IPS-20b (cell line): ENCODE data around the gene MFAP3L.
A peak's percentile ranks its signal among the peaks of the same experiment; 100 is the strongest.

Source experiments
- H3K27ac ChIP-seq: one replicate; pipeline ENCODE4 v1.5.1; 2013; ENCODE audit warnings: low read length
- H3K27me3 ChIP-seq: 2 replicates; pipeline ENCODE4 v1.6.1; 2013; ENCODE audit warnings: mild to moderate bottlenecking, low read length, inconsistent platforms; ENCODE audit not compliant: insufficient read depth
- H3K36me3 ChIP-seq: 2 replicates; pipeline ENCODE4 v1.6.1; 2013; ENCODE audit warnings: low read depth, mild to moderate bottlenecking, inconsistent platforms, low read length, moderate library complexity; ENCODE audit not compliant: insufficient read depth
- H3K4me1 ChIP-seq: 2 replicates; pipeline ENCODE4 v1.6.1; 2013; ENCODE audit warnings: mild to moderate bottlenecking, control low read depth, inconsistent platforms, low read length, moderate library complexity; ENCODE audit not compliant: insufficient read depth
- H3K4me3 ChIP-seq: 2 replicates; pipeline ENCODE4 v1.5.1; 2013; ENCODE audit warnings: mild to moderate bottlenecking, low read length, inconsistent platforms
- H3K9ac ChIP-seq: 2 replicates; pipeline ENCODE4 v1.6.1; 2013; ENCODE audit warnings: low read depth, mild to moderate bottlenecking, inconsistent platforms, low read length, moderate library complexity
- H3K9me3 ChIP-seq: 2 replicates; pipeline ENCODE4 v1.6.1; 2013; ENCODE audit warnings: mild to moderate bottlenecking, low read depth, low read length, inconsistent platforms; ENCODE audit not compliant: insufficient read depth

Gene MFAP3L

DNA sequence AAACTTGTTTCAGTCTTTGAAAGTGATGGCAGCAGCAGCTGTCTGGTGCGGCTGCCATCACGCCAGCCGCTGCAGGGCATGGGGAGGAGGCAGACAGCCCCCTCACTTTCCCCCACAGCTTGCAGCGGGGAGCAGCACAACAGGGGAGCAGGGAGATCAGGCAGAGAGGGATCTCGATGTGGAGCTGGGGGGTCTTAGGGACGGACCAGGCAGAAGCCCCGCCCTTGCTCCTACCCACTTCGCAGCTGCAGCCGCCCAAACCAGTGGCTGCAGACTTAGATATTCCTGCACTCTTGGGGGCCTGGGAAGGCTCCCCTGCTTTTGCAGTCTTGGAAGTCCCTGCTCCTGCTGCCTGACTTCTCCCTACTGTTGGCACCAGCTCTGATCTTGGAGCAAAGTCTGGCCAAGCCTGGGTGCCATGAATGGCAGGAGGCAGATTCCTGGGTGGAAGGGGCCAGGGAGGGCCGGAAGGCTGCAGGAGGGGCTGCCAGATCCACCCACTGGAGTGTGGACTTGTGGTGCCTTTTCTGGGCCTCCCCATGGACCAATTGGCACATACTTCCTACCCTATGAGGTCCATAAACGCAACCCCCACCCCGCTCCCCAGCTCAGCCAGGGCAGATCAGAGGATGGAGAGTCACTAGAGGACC lies 14.0 kb upstream of the MFAP3L start:
- H3K4me1 ChIP-seq, result no peaks in the 10 kb centered on the region; the same call in 1 of the 2 replicates

DNA sequence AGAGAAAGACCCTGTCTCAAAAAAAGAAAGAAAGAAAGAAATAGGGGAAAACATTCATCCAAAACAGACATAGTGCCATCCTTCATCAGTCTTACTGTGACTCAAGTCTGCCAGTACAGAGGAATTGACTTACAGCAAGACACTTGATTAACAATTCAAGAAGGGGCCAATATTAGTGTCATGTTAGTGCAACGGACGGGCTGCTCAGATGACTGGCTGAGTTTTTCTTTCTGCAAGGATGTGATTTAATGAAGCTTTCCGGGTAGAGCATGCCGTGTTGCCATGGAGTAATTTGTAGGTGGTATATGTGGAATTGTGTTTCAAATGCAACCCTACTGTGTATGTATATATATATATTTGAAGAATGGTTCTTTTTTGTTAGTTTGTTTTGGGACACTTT lies 12.6 kb upstream of the MFAP3L start:
- H3K27me3 ChIP-seq, result no peaks in the 10 kb centered on the region
- H3K36me3 ChIP-seq, result no peaks in the 10 kb centered on the region
- H3K9ac ChIP-seq, result no peak overlapping the region
- no peak overlapping the region for H3K27ac ChIP-seq
- H3K4me1 ChIP-seq, result no peaks in the 10 kb centered on the region; the same call in 1 of the 2 replicates
- H3K9me3 ChIP-seq, result no peaks in the 10 kb centered on the region
- no peak overlapping the region for H3K4me3 ChIP-seq

More for the DNA sequence above, 14.0 kb upstream of the MFAP3L start:
- no peaks in the 10 kb centered on the region for H3K36me3 ChIP-seq
- H3K9me3 ChIP-seq, result no peaks in the 10 kb centered on the region
- H3K4me3 ChIP-seq, result no peak overlapping the region
- no peak overlapping the region for H3K9ac ChIP-seq
- H3K27me3 ChIP-seq, result no peaks in the 10 kb centered on the region
- H3K27ac ChIP-seq, result no peak overlapping the region

- no peaks in the 10 kb centered on the region; the same call in 1 of the 2 replicates for H3K4me1 ChIP-seq
- H3K4me3 ChIP-seq, result no peak overlapping the region
- no peaks in the 10 kb centered on the region for H3K36me3 ChIP-seq
- no peak overlapping the region for H3K9ac ChIP-seq
- H3K27ac ChIP-seq, result no peak overlapping the region
- no peaks in the 10 kb centered on the region for H3K27me3 ChIP-seq
- no peaks in the 10 kb centered on the region for H3K9me3 ChIP-seq
Observed at GRCh38 chr4:170038232-170038631, 12.0 kb upstream of the MFAP3L start.

GRCh38 chr4:170037481-170037880 lies 11.3 kb upstream of the MFAP3L start:
- Histone ChIP-seq H3K36me3 (no peaks in the 10 kb centered on the region), H3K9ac (no peak overlapping the region), H3K4me3 (no peak overlapping the region), H3K27ac (no peak overlapping the region), H3K27me3 (no peaks in the 10 kb centered on the region), H3K9me3 (no peaks in the 10 kb centered on the region), H3K4me1 (no peaks in the 10 kb centered on the region; the same call in 1 of the 2 replicates)

GRCh38 chr4:170035845-170036244 lies 9.7 kb upstream of the MFAP3L start:
- H3K27me3 ChIP-seq, result no peaks in the 10 kb centered on the region; the same call in 1 of the 2 replicates
- H3K4me3 ChIP-seq, result no peak overlapping the region
- no peaks in the 10 kb centered on the region; the same call in 1 of the 2 replicates for H3K4me1 ChIP-seq
- H3K9ac ChIP-seq, result no peak overlapping the region
- no peaks in the 10 kb centered on the region for H3K9me3 ChIP-seq
- no peak overlapping the region for H3K27ac ChIP-seq
- no peaks in the 10 kb centered on the region for H3K36me3 ChIP-seq

GRCh38 chr4:170035231-170035630 lies 9.0 kb upstream of the MFAP3L start:
- H3K36me3 ChIP-seq, result no peaks in the 10 kb centered on the region
- no peak overlapping the region for H3K4me3 ChIP-seq

DNA sequence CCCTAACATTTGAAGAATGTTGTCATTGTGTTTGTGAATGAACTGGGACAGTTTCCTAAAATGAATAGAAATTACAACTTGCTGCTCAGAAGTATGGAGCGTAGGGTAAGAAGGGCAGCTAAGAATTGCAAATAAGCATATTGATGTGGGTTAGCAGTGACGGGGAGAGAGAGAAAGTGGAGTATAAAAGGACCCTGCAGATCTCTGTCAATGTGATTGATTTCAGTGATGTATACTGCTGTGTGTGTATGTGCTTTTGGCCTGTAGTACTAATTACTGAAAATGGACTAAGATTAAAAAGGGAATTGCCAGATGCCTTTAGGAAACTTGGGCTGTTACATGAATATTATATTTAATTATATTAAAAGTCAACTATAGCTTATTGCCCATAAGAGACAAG lies 7.8 kb upstream of the MFAP3L start:
- Histone ChIP-seq H3K27me3 (peaks cover 8% of the 10 kb centered on the region), H3K4me1 (no peaks in the 10 kb centered on the region; the same call in 1 of the 2 replicates), H3K9me3 (no peaks in the 10 kb centered on the region), H3K27ac (no peak overlapping the region), H3K36me3 (no peaks in the 10 kb centered on the region), H3K9ac (no peak overlapping the region), H3K4me3 (no peak overlapping the region)

More at GRCh38 chr4:170035231-170035630, 9.0 kb upstream of the MFAP3L start:
- no peak overlapping the region for H3K27ac ChIP-seq
- H3K9me3 ChIP-seq, result no peaks in the 10 kb centered on the region
- no peaks in the 10 kb centered on the region; the same call in 1 of the 2 replicates for H3K4me1 ChIP-seq
- no peaks in the 10 kb centered on the region; the same call in 1 of the 2 replicates for H3K27me3 ChIP-seq
- no peak overlapping the region for H3K9ac ChIP-seq

DNA sequence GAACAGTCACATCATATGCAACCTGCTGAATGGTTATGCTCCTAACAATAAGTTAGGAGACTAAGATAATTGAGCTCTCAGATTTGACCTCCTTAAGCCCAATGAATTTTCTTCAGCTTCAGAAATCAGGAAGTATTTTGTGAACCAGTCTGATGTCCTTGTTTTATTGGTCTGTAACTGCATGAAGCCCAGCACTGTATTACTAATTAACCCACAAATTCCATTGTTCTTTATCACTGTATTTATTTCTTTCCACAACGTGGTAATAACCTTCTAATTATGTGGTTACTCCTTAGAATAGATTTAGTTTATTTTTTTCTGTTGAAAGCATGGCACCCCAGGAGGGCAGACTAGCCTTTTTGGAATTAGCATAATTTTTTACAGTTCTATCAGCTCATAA lies 3.9 kb upstream of the MFAP3L start:
- Histone ChIP-seq H3K9ac (no peak overlapping the region), H3K4me1 (0 out of 2 replicates have a peak, but pooled peaks cover 2% of the 10 kb centered on the region), H3K9me3 (no peaks in the 10 kb centered on the region), H3K27me3 (peaks cover 34% of the 10 kb centered on the region), H3K4me3 (no peak overlapping the region), H3K27ac (no peak overlapping the region), H3K36me3 (no peaks in the 10 kb centered on the region)

- Histone ChIP-seq H3K36me3 (no peaks in the 10 kb centered on the region), H3K27me3 (peaks cover 48% of the 10 kb centered on the region), H3K9ac (peak overlapping the region; percentile 52; the same call in 1 of the 2 replicates), H3K27ac (no peak overlapping the region), H3K4me1 (0 out of 2 replicates have a peak, but pooled peaks cover 2% of the 10 kb centered on the region), H3K9me3 (no peaks in the 10 kb centered on the region), H3K4me3 (peak overlapping the region; percentile 92)
Observed at GRCh38 chr4:170027181-170027829, 1.1 kb upstream of the MFAP3L start.

GRCh38 chr4:170025523-170026252 lies 507 bp downstream of the MFAP3L start:
- Histone ChIP-seq H3K4me1 (0 out of 2 replicates have a peak, but pooled peaks cover 2% of the 10 kb centered on the region), H3K9me3 (no peaks in the 10 kb centered on the region), H3K36me3 (no peaks in the 10 kb centered on the region), H3K4me3 (peak overlapping the region; percentile 67), H3K27me3 (peaks cover 48% of the 10 kb centered on the region), H3K27ac (no peak overlapping the region), H3K9ac (peak overlapping the region; percentile 40; the same call in 1 of the 2 replicates)

- Histone ChIP-seq H3K27me3 (peaks cover 23% of the 10 kb centered on the region), H3K4me1 (no peaks in the 10 kb centered on the region), H3K9ac (no peak overlapping the region), H3K36me3 (no peaks in the 10 kb centered on the region), H3K9me3 (no peaks in the 10 kb centered on the region), H3K4me3 (no peak overlapping the region), H3K27ac (no peak overlapping the region)
Observed at GRCh38 chr4:170022211-170022610, 4.0 kb downstream of the MFAP3L start.
